Parathyroid adenoma (tissue), 2 donors: ENCODE measurements around the gene MSH3.

Source experiments
- H2AFZ ChIP-seq: fragments of 300-600 bp; sonication (generic); one replicate; pipeline ENCODE4 v1.7.0; 2017; ENCODE audit warnings: antibody characterized with exemption, mild to moderate bottlenecking
- H3K27ac ChIP-seq: fragments of 300-600 bp; sonication (generic); one replicate; pipeline ENCODE4 v1.7.0; 2017
- H3K27me3 ChIP-seq: fragments of 300-600 bp; sonication (generic); one replicate; pipeline ENCODE4 v1.7.0; 2017; ENCODE audit warnings: low read length; ENCODE audit not compliant: control insufficient read depth, insufficient read depth
- H3K36me3 ChIP-seq: fragments of 300-600 bp; sonication (generic); one replicate; pipeline ENCODE4 v1.7.0; 2017; ENCODE audit warnings: low read length; ENCODE audit not compliant: control insufficient read depth, insufficient read depth
- H3K4me1 ChIP-seq: fragments of 300-600 bp; sonication (generic); one replicate; pipeline ENCODE4 v1.7.0; 2017; ENCODE audit warnings: control low read depth
- H3K4me2 ChIP-seq: fragments of 300-600 bp; sonication (generic); one replicate; pipeline ENCODE4 v1.7.0; 2017; ENCODE audit warnings: low read length
- H3K4me3 ChIP-seq: fragments of 300-600 bp; sonication (generic); one replicate; pipeline ENCODE4 v1.7.0; 2017; ENCODE audit warnings: low read depth, low read length
- H3K79me2 ChIP-seq: fragments of 300-600 bp; sonication (generic); one replicate; pipeline ENCODE4 v1.7.0; 2017; ENCODE audit warnings: control low read depth
- H3K9ac ChIP-seq: fragments of 300-600 bp; sonication (generic); one replicate; pipeline ENCODE4 v1.7.0; 2017; ENCODE audit warnings: mild to moderate bottlenecking
- H3K9me3 ChIP-seq: fragments of 300-600 bp; sonication (generic); one replicate; pipeline ENCODE4 v1.7.0; 2017; ENCODE audit warnings: low read length; ENCODE audit not compliant: control insufficient read depth
- CTCF ChIP-seq: fragments of 300-600 bp; sonication (generic); IDR thresholded peaks from one replicate; pipeline ENCODE4 v1.7.0; 2017; ENCODE audit warnings: antibody characterized with exemption, mild to moderate bottlenecking
- donor health status: primary hyperparathyroidism.

MSH3 gene

GRCh38 chr5:80622756-80623155 is 31.7 kb upstream of the MSH3 start:
- Histone ChIP-seq H3K9ac (no peak overlapping the region), H3K27me3 (no peaks in the 10 kb centered on the region), H3K4me1 (no peaks in the 10 kb centered on the region), H3K79me2 (no peaks in the 10 kb centered on the region), H3K36me3 (no peaks in the 10 kb centered on the region), H3K4me2 (no peak overlapping the region), H3K27ac (no peak overlapping the region), H2AFZ (no peak overlapping the region), H3K9me3 (no peaks in the 10 kb centered on the region), H3K4me3 (no peak overlapping the region)
- TF ChIP-seq CTCF, result no peak

GRCh38 chr5:80623999-80624398 is 30.5 kb upstream of the MSH3 start:
- Histone ChIP-seq H3K9me3 (no peaks in the 10 kb centered on the region), H3K4me2 (no peak overlapping the region), H3K27ac (no peak overlapping the region), H3K79me2 (no peaks in the 10 kb centered on the region), H3K36me3 (no peaks in the 10 kb centered on the region), H2AFZ (no peak overlapping the region), H3K9ac (no peak overlapping the region), H3K4me3 (no peak overlapping the region), H3K27me3 (no peaks in the 10 kb centered on the region), H3K4me1 (no peaks in the 10 kb centered on the region)
- TF ChIP-seq CTCF, result no peak

- no peaks in the 10 kb centered on the region for H3K79me2 ChIP-seq
Measured at GRCh38 chr5:80625230-80625629, 29.2 kb upstream of the MSH3 start.

GRCh38 chr5:80629281-80629680 is 25.2 kb upstream of the MSH3 start:
- Histone ChIP-seq H3K4me1 (no peaks in the 10 kb centered on the region), H3K27ac (no peak overlapping the region), H3K36me3 (no peaks in the 10 kb centered on the region), H2AFZ (no peak overlapping the region), H3K27me3 (no peaks in the 10 kb centered on the region), H3K9me3 (no peaks in the 10 kb centered on the region), H3K4me3 (no peak overlapping the region), H3K79me2 (no peaks in the 10 kb centered on the region), H3K9ac (no peak overlapping the region), H3K4me2 (no peak overlapping the region)
- no peak for TF ChIP-seq CTCF

More at GRCh38 chr5:80625230-80625629, 29.2 kb upstream of the MSH3 start:
- Histone ChIP-seq H3K27ac (no peak overlapping the region), H3K27me3 (no peaks in the 10 kb centered on the region), H3K9ac (no peak overlapping the region), H3K9me3 (no peaks in the 10 kb centered on the region), H3K36me3 (no peaks in the 10 kb centered on the region), H3K4me2 (no peak overlapping the region), H2AFZ (no peak overlapping the region), H3K4me1 (no peaks in the 10 kb centered on the region), H3K4me3 (no peak overlapping the region)
- no peak for TF ChIP-seq CTCF
